Measurements from ENCODE around the gene RPL13A.
A peak's percentile ranks its signal among the peaks of the same experiment; 100 is the strongest.

RPL13A gene

GRCh38 chr19:49489601-49490167 is 2.3 kb downstream of the RPL13A start:
- peaks cover 37% of the 10 kb centered on the region for H3K36me3 ChIP-seq
- no peak overlapping the region for H3K4me3 ChIP-seq (ENCODE audit: low read depth in 1 of 2, low read length in 1 of 2)
- peaks cover 21 to 24% of the 10 kb centered on the region in 2 experiments for H3K4me1 ChIP-seq (ENCODE audit: control insufficient read depth in 1 of 2, insufficient read depth in 1 of 2, low read depth in 1 of 2, low read length in 1 of 2)

GRCh38 chr19:49490287-49491029 is 3.0 kb downstream of the RPL13A start:
- peaks cover 37% of the 10 kb centered on the region for H3K36me3 ChIP-seq
- H3K4me3 ChIP-seq (ENCODE audit: low read depth in 1 of 2, low read length in 1 of 2): no peak overlapping the region
- peak overlapping the region; percentile 83 for H3K27ac ChIP-seq
- no peaks in the 10 kb centered on the region for H3K27me3 ChIP-seq
- H3K9me3 ChIP-seq: no peaks in the 10 kb centered on the region
- H3K4me1 ChIP-seq (ENCODE audit: control insufficient read depth in 1 of 2, insufficient read depth in 1 of 2, low read depth in 1 of 2, low read length in 1 of 2): peaks cover 22 to 26% of the 10 kb centered on the region in 2 experiments
- TF ChIP-seq CTCF (IDR thresholded peaks at IDR 0.05): no peak

More at GRCh38 chr19:49489601-49490167, 2.3 kb downstream of the RPL13A start:
- Histone ChIP-seq H3K9me3 (no peaks in the 10 kb centered on the region), H3K27me3 (no peaks in the 10 kb centered on the region), H3K27ac (peak overlapping the region; percentile 83)
- no peak for TF ChIP-seq CTCF (IDR thresholded peaks at IDR 0.05)

- Histone ChIP-seq H3K9me3 (no peaks in the 10 kb centered on the region), H3K27ac (no peak overlapping the region), H3K4me1 (ENCODE audit: control insufficient read depth in 1 of 2, insufficient read depth in 1 of 2, low read depth in 1 of 2, low read length in 1 of 2) (peaks cover 25 to 31% of the 10 kb centered on the region in 2 experiments), H3K4me3 (ENCODE audit: low read depth in 1 of 2, low read length in 1 of 2) (no peak overlapping the region), H3K27me3 (no peaks in the 10 kb centered on the region), H3K36me3 (peaks cover 37% of the 10 kb centered on the region)
- no peak for TF ChIP-seq CTCF (IDR thresholded peaks at IDR 0.05)
These were observed 3.8 kb downstream of the RPL13A start for GRCh38 chr19:49491030-49491803.

- Histone ChIP-seq H3K4me1 (ENCODE audit: control insufficient read depth in 1 of 2, insufficient read depth in 1 of 2, low read depth in 1 of 2, low read length in 1 of 2) (peaks cover 30 to 34% of the 10 kb centered on the region in 2 experiments), H3K27ac (no peak overlapping the region), H3K9me3 (no peaks in the 10 kb centered on the region), H3K36me3 (peaks cover 37% of the 10 kb centered on the region), H3K27me3 (no peaks in the 10 kb centered on the region), H3K4me3 (ENCODE audit: low read depth in 1 of 2, low read length in 1 of 2) (no peak overlapping the region)
- TF ChIP-seq CTCF (IDR thresholded peaks at IDR 0.05): no peak
These were observed 4.6 kb downstream of the RPL13A start for GRCh38 chr19:49491804-49492572.
